Activated CD8-positive, alpha-beta memory T cell treated with anti-CD3 and anti-CD28 coated beads, Interleukin-2, amount 50 U/mL, for 24 hours (primary cell): ENCODE data around the gene NAPB.

ENCODE experiments used
- DNase-seq: peaks from one replicate; pipeline ENCODE4 v3.0.0-alpha.2; 2020; ENCODE audit errors: extremely low read depth

NAPB gene

DNA sequence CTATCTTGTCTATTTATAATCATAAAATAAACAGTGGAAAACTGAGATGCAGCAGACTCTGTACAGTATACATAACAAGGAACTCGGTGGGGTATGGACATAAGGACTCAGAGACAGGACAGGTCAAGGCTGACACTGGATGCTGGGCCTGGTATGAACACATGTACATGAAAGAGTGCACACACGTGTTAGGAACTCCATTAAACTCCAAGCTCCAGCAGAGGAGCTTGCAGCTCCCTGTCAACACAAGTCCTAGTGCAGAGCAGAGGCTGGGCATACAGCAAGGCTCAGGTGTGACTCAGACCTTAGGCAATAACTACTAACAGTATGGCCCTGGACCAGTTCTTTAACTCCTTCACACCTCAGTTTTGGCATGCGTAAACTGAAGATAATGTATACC is 17.1 kb downstream of the NAPB start:
- no peak for DNase-seq

DNA sequence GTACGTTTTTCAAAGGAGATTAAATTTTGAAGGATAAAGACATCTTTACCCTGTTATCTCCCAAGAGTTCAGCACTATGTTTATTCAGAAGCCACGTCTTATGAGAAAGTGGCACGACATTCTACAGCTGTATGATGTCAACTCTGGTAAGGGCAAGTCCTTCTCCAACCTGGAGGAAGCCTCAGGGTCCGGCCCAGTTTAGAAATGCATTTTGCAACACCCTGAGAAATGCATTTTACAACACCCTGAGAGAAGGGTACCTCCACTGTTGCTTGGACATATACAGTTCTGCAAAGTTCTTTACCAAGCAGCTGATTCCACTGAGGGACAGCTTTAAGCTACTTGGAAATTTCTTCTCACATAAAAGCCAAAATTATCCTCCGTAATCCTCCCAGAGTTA is 17.5 kb downstream of the NAPB start:
- no peak for DNase-seq

DNA sequence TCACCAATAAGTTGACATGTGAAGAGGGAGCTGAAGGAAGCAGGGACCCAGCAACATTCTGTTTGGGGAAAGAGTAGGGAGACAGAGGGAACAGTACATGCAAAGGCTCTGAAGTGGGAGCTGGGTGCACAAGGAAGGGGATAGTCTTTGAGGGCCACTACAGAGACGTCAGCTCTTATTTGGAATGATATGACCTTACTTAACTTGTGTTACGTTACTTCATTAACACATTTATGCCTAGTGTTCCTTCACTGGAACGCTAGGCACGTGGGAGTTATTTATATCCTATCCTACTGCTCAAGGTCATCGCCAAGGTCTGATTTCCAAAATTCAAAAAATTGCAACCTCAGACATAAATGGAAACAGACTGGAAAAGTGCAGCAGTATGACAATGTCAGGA is 20.2 kb downstream of the NAPB start:
- DNase-seq = no peak

DNA sequence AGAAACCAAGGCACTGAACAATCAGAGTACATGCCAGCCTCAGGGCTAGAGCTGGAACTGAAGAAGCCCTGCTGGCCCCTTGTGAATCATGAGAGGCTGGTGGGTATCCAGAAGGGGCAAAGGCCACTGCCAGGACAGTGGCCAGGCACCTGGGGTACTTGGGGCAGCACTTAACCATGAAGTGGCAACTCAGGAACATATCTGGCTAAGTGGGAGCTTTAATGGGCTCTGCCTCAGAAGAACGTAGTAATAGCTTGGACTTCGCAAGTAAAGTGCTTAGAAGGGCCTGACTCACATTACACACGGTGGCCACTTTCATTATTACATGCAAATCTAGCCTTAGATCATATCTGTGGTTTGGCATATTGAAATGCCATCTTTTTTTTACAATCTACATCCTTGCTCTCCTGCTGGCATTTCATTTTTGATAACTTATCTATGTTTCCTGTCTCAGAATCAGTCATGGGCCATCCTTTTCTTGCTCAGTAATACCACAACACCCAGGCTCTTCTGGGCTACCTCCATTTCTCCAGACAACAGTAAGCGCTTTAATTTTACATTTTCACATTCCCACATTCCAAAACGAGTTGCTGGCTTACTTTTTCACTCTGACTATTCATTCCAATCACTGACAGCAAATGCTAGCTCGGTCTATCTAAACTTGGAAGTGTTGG is 21.6 kb downstream of the NAPB start:
- DNase-seq = no peak

DNA sequence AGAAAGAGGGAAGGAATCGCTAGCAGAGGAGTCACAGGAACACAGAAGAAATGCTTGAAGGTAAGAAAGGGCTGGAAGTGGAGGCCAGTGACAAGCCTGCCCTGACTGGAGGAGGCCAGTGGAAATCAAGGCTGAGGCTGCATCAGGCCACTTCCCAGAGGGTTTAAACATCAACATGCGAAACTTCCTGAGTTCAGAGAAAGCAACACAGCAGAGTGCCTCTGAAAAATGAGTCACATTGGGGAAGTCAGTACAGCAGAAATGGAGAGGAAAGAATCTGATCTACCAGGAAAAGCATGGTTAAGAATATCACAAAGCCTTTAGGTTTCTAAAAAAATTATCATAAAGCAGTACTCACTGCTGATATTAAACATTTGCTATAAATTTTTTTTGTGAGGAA is 23.3 kb downstream of the NAPB start:
- DNase-seq = no peak

DNA sequence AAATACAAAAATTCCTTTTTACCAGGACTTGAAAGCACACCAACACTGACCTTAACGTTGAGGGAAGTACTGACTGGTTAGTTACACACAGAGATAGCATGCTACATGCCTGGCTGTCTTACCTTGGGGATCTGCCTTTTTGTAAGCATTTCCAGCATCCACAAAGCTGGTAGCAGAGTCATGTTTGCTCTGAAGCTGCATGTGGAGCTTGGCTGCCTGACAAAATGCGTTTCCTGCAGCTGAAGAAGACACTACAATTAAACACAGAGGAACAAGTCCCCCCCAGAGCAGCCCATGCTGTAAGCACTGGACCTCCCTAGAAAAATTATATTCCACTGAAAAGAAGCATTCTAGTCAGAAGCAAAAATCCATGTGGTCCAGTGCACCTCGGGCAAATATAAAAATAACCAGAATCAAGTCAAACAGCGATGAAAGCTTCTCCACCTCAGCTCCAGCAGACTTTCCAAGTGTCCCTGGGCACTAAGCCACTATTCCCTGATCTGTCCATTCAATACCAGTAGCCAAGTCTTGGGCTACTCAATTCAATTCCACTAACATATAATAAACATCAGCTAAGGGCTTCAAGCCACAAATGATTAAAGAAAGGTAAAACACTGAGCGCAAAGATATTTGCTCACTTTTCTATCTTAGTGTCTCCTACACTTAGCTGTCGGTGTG is 24.2 kb downstream of the NAPB start:
- DNase-seq = no peak

DNA sequence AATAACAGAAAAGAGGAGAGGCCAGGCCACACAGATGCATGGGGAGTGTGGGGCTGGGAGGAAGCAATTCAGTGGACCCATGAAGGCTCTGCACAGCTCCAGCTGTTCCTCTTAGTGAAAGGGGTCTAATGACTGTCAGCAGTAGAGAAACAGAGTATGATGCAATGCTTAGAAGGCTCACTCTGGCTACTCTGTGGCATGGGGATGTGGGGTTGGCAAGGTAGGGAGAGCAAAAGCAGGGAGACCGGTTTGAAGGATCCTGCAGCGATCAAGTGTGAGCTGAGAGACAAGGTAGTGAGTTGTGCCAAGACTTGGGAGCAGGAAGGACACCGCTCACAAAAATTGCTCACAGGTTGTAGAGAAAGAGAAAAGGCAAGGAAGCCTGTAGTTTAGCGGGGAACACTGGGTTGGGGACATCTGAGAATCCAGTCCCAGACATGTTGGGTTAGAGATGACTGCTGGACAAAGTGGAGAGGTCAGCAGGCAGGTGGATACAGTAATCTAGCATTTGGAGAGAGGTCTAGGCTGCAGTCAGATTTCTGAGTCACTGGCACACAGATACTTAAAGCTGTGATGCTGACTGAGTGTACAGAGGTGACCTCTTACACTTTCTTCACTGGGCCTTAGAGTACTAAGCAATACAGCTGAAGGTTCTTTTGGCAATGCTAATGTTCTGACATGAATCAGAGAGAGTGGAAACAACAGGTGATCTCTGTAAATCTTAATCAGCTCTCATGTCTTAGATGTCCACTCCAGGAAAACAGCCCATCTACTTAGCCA is 27.1 kb downstream of the NAPB start:
- no peak for DNase-seq

DNA sequence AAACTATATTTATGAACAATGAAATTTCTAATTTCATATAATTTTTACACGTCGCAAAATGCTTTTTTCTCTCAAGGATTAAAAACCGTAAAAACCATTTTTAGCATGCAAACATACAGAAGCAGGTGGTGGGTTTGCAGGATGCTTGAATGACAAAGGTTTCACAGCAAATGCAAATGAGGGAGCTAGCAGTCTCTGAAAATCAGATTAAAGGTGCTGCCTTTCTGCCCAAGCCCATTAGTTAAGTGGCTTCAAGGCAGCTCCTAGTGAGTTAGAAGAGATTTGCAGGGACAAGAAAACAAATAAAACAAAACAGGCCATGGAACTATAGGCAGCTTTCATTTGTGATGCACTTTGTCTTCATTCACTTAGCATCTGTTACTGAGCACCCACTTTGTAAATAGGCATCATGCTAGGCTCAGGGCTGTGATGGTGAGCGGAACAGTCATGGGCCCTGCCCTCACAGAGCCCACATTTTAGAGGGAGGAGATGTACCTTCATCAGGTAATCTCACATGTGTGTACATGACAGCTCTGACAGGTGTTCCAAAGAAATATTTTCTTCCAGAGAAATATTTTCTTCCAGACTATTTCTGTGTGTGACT is 29.5 kb downstream of the NAPB start:
- DNase-seq = no peak

DNA sequence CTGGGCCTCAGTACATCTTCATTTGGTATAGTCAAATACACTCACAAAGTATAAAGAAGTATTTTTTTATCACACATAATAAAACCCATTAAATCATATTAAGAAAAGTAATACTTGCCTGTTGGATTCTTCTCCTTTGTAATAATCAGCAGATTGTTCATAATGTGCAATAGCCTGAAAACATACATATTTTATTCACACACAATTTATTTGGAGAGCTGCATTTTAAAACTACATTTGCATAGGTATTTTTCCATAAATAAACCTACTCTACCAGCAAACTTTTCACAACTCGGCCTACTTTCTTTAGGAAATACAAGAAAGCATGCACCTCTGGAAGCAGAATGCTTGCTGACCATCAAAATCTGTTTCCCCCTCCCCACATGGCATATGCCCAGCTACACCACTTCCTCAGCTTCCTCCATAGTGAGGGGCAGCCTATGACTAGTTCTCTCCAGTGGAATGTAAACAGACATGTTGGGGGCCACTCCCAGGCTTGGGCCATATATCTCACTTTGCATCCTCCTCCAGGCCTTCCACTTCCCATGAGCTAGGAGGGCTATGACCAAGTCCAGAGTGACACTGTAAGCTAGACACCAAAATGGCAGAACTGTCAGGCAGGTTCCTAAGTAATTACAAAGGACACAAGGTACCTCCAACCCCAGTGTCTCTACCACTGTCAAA is 31.1 kb downstream of the NAPB start:
- DNase-seq = no peak

DNA sequence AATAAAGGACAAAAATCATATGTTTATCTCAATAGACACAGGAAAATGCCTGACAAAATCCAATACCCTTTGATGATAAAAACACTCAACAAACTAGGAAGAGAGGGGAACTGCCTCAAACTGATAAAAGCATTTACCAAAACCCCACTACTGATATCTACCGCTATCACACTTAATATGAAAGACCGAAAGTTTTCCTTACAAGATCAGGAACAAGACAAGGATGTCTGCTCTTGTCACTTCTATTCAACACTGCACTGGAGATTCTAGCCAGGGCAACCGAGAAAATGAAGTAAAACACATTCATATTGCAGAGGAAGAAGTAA is 34.2 kb downstream of the NAPB start:
- DNase-seq = no peak

DNA sequence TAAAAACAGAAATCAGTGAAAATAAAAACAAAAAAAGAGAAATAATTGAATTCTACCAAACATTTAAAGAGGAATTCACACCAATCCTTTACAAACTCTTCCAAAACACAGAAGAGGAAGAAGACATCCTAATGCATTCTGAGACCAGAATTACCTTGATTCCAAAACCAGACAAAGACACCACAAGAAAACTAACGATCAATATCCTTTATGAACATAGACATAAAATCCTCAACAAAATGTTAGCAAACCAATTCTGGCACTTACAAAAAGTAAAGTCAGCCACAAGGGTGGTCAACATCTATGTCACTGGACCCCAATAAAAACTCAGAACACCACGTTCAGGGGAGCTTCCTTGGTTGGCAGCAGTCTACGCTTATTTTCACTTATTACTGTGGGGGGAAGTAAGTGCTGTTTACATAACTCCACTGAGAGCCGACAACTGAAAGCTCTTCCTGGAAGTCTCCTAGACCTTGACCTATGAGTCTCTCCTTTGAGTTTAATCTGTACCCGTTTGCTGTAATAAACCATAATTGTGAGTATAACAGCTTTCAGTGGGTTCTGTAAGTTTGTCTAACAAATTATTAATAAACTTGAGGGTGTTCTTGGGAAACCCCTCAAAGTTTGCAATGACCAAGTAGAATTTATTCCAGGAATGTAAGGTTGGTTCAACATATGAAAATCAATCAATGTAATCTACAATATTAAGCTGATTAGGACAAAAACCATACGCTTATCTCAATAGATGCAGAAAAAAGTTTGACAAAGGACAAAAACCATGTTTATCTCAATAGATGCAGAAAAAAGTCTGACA is 34.8 kb downstream of the NAPB start:
- DNase-seq = no peak

DNA sequence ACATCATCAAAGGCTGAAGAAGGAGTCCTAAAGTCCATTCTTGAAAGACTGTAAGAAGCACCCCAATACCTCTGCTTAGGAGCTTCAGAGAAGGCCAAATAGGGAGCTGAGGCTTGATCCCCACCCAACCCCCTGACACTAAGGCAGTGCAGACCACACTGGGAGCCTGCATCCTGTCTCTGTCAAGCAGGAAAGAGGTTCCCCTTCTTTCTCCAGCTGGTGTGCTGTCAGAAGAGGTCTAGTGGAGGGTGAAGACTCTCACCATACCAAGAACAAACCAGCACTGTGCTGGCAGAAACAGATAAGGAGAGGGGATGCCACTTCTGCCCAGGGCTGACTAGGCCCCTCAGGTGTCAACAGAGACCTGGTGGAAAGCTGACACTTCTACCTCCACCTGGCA is 39.4 kb downstream of the NAPB start:
- DNase-seq = no peak

DNA sequence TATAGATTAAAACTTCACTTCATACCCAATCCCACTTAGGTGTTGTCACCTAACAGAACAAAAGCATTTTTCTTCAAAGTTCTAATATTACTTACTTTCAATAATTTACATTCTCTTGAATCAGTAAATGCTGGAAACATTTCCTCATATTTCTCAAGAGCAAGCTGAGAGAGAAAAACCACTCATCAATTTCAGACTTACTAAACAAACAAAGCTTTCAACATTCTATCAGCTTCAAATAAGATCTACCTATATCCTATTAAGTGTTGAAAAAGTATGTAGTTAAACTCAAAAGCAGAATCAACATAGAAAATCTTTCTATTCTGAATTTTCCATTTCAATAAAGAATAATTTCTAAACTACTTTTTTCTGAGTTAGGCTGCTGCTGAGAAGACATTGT is 41.5 kb downstream of the NAPB start:
- DNase-seq = no peak

DNA sequence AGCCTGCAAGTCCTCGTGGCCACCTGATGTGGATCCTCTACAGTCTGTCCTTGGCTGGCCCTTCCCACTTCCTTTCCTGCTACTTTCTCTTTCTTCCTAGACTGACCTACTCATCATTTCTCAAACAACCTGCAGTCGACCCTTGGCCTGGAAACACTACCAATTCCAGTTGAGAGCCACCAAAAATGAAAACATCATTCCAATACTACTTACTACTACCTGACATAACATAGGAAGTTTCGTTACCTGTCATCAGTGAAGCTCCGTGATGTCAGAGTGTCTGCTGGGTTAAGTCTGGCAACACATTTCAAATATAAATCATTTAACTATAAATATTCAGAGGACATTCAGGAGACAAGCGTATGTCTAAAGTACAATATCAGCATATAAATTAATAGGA is 45.5 kb downstream of the NAPB start:
- DNase-seq = no peak

DNA sequence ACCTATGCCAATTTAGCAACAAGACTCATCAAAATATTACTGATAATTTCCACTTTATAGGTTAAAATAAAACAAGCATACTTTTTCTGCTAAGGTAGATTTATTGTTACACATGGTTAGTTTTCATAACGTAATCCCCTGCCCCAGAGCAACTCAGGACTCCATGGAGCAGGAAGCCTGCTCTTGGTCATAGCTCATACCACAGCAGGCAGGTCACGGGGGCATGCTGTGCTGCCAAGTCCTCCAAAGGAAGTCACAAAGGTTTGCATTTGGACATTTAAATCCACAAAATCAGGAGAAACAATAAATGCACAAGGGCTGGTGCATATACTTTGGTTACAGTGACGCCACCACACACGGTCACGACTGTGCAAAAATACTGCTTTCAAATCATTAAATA is 46.8 kb downstream of the NAPB start:
- DNase-seq = no peak

DNA sequence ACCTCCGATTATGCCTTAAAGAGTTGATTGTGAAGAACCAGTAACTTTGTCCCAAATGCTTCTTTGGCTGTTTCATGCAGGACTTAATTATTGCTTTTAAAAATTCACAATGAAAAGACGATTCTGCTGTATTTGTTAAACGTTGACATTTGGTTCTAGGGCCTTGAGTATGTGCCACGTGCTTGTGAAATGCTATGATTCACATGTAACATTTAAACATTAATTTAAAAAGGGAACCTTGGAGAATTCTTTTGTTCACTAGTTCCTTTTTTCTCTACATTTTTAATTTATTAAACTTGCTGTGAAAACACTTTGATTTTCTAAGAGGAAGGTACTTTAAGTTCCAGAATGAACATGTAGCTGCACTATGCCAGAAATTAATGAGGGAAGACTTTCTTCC is 49.8 kb downstream of the NAPB start:
- no peak for DNase-seq

DNA sequence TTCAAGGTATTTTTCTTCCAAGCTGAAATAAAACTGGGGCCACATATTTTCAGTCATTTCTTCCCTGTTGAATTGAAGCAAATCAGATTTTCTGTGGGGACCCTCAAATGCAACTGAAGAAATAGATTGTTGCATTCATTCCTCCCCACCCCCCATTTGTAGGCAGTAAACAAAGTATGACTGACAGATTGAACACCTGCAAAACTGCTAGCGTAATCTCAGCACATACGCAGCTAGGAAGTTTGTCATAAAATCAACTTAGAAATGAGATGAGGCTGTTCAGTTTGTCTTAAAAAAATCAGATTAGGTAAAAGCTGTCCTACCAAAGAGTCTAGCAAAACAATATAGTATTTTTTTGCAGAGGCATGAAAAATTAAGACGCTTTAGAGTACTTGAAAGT is 50.4 kb downstream of the NAPB start:
- DNase-seq = no peak

DNA sequence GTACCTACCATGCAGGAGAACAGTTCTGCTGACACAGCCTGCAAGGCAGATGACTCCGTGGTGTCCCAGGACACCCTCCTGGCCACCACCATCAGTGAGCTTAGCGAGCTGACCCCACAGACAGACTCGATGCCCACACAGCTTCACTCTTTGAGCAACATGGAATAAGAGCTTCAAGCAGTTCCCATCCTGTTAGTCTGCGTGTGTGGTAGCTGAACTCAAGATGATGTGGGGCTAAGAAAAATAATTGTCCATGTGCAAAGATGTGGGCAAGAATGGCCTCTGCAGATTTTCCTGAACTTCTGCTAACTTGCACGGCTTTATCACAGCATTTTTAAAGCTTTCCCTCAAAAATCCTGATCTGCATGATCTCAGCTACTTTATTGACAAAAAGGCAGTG is 51.0 kb downstream of the NAPB start:
- no peak for DNase-seq

DNA sequence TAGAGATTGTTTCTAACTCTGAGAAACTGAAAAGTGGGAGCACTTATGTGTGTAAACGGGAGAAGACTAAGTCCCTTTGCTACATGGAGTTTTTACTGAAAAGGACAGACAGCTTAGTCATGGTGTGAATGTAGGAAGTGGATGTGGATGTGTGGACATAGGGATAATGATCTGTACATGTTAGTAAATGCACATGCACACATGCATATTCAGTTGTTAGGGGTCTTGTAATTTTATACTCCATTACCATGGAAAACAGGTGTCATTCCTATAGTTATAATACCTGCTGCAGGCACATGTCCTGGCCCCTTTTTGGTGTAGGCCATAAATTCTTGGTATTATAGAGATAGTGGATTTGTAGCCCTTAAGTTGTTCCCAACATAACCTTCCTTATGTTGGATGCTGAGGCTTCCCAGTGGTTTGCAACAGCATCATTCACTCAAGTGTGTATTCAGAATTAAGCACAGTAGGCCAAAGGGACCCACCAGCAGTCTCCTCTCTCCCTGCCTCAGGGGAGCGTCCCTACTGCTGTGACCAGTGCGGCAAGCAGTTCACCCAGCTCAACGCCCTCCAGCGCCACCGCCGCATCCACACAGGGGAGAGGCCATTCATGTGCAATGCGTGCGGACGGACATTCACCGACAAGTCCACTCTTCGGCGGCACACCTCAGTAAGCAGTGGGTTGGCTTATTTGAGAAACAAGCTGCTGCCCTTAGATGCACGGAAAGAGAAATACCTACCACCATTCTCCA is 52.0 kb downstream of the NAPB start:
- no peak for DNase-seq

DNA sequence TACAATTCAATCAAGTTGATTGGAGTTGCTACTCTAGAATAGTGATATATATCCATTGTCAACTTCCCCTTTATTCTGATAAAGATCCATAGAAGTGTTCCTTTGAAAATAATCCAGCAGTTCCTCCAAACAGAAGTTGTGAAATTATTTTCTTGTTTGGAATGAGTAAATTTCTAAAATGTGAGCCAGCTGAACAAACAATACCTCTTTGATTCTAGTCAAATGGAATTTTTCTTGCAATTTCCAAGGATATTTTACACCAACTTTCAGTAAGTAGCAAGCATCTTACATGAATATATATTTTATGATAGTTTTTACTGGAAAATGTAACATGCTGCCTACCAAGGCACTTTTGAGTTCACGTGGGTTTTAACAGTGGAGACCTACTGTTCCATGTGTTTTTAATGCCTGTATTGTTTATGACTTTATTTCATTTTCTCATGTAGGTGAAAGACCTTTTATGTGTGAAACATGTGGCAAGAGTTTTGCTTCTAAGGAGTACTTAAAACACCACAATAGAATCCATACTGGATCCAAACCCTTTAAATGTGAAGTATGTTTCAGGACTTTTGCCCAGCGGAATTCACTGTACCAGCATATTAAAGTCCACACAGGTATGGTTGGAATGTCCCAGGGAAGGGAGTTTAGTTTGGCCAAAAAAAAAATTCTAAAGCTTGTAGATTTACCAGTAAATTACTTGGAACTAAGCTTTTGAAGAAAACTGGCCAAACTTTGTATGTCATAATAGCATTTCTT is 52.8 kb downstream of the NAPB start:
- no peak for DNase-seq
